B cell (primary cell): Measurements from ENCODE around the gene CYB5R3.

Source experiments
- CTCF ChIP-seq: fragments of 200-600 bp; IDR thresholded peaks from one replicate; pipeline ENCODE4 v1.8.0; 2022; ENCODE audit warnings: antibody characterized with exemption, mild to moderate bottlenecking
- EZH2 ChIP-seq: IDR thresholded peaks from 2 replicates; pipeline ENCODE4 v1.6.1; 2012; ENCODE audit warnings: borderline replicate concordance, low read depth, mild to moderate bottlenecking, moderate library complexity, low read length; ENCODE audit not compliant: insufficient read depth, poor library complexity, severe bottlenecking

DNA sequence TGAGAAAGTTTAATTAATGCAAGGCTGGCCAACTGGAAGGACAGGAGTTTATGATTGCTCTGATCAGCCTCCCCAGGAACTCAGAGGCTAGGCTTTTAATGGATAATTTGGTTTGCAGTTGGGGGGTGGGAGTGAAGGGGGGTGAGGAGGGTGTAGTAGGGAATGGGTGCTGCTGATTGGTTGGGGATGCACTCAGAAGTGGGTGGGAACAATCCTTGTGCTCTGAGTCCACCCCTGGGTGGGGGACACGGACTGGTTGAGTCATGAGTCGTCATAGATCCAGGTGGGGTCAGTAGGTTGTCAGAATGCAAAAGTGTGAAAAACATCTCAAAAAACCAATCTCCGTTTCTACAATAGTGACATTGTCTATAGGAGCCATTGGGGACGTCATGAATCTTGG lies 20.9 kb upstream of the CYB5R3 start:
- TF ChIP-seq CTCF, result no peak
- TF ChIP-seq EZH2, result no peak
